ENCODE results near the gene SCN11A.
"Not testable (repeated sequence)": the region's sequence is repeated elsewhere in the genome, so short reads cannot be mapped to it uniquely, and the experiment has no call there.

SCN11A gene

GRCh38 chr3:39062180-39062579, 10.4 kb upstream of the SCN11A start:
- CTCF ChIA-PET = no interaction called here
- TF ChIP-seq CTCF (IDR thresholded peaks at IDR 0.05; ENCODE audit: control extremely low read depth, extremely low read depth, low read depth, missing control alignments) = no peak
- DNase-seq (ENCODE audit: extremely low spot score) = no peak
- POLR2A ChIA-PET = no interaction called here

GRCh38 chr3:39061228-39061627, 9.5 kb upstream of the SCN11A start:
- CTCF ChIA-PET; POLR2A ChIA-PET; DNase-seq (ENCODE audit: extremely low spot score): not testable (repeated sequence)

- ChIA-PET POLR2A (no interaction called here), CTCF (interaction anchor here (1.2 to 2.2 kb wide), 3 partner anchors 9 to 47 kb away, joined by 3 to 7 read pairs (median 3); no protein-coding TSS in a partner anchor)
- TF ChIP-seq CTCF (IDR thresholded peaks at IDR 0.05; ENCODE audit: control extremely low read depth, extremely low read depth, low read depth, missing control alignments) = no peak
- no peak for DNase-seq (ENCODE audit: extremely low spot score)
Observed at GRCh38 chr3:39056151-39056550, 4.4 kb upstream of the SCN11A start.

- ChIA-PET CTCF (interaction anchor here (1.5 to 1.9 kb wide), 2 partner anchors 12 to 37 kb away, joined by 3 to 8 read pairs; no protein-coding TSS in a partner anchor), POLR2A (no interaction called here)
- TF ChIP-seq CTCF (IDR thresholded peaks at IDR 0.05; ENCODE audit: control extremely low read depth, extremely low read depth, low read depth, missing control alignments) = no peak
- DNase-seq (ENCODE audit: extremely low spot score) = no peak
Observed at GRCh38 chr3:39053696-39054095, 2.0 kb upstream of the SCN11A start.

GRCh38 chr3:39052583-39052982, 839 bp upstream of the SCN11A start:
- TF ChIP-seq CTCF (IDR thresholded peaks at IDR 0.05; ENCODE audit: control extremely low read depth, extremely low read depth, low read depth, missing control alignments) = no peak
- no peak for DNase-seq (ENCODE audit: extremely low spot score)
- POLR2A ChIA-PET = interaction anchor here (0.5 kb wide), 1 partner anchor 298 kb away, joined by 3 read pairs; no protein-coding TSS in a partner anchor
- CTCF ChIA-PET = no interaction called here

GRCh38 chr3:39050029-39050428, 1.7 kb downstream of the SCN11A start:
- DNase-seq (ENCODE audit: extremely low spot score) = no peak
- TF ChIP-seq CTCF (IDR thresholded peaks at IDR 0.05; ENCODE audit: control extremely low read depth, extremely low read depth, low read depth, missing control alignments) = no peak
- ChIA-PET CTCF (no interaction called here), POLR2A (no interaction called here)

GRCh38 chr3:39038165-39038564, 13.6 kb downstream of the SCN11A start:
- no peak for DNase-seq (ENCODE audit: extremely low spot score)
- POLR2A ChIA-PET = no interaction called here
- CTCF ChIA-PET = no interaction called here
- no peak for TF ChIP-seq CTCF (IDR thresholded peaks at IDR 0.05; ENCODE audit: control extremely low read depth, extremely low read depth, low read depth, missing control alignments)
